Glomerular endothelial cell (primary cell): ENCODE results near the gene FBXW11. TPM values are rescaled to one million over a fixed set of nuclear protein-coding genes. Genes with fewer than 3 reads are reported as not detected.
"Not testable (repeated sequence)": the region's sequence is repeated elsewhere in the genome, so short reads cannot be mapped to it uniquely, and the experiment has no call there.

Source experiments
- DNase-seq: peaks from one replicate; pipeline ENCODE4 v3.0.0-alpha.2; 2011; ENCODE audit warnings: low read depth, low spot score; ENCODE audit errors: extremely low read depth
- total RNA-seq: library from RNA; depleted of rRNA; stranded (reverse); fragments of >200 nt; gene quantifications from 2 replicates; pipeline ENCODE4 v1.2.3, GENCODE V29; 2015

FBXW11 gene
- total RNA-seq, 1 donor from 2014 or later: 53.7 TPM

GRCh38 chr5:171915700-171916099 is 90.7 kb downstream of the FBXW11 start:
- DNase-seq: not testable (repeated sequence)

- no peak for DNase-seq
Observed at GRCh38 chr5:171914726-171915338, 91.6 kb downstream of the FBXW11 start.

GRCh38 chr5:171913987-171914273 is 92.5 kb downstream of the FBXW11 start:
- no peak for DNase-seq

- no peak for DNase-seq
Observed at GRCh38 chr5:171911152-171911551, 95.3 kb downstream of the FBXW11 start.

- DNase-seq: no peak
Observed at GRCh38 chr5:171908638-171909037, 97.8 kb downstream of the FBXW11 start.

- DNase-seq: peak; percentile 48
Observed at GRCh38 chr5:171907725-171908343, 98.6 kb downstream of the FBXW11 start.

GRCh38 chr5:171906703-171907590 is 99.5 kb downstream of the FBXW11 start:
- DNase-seq: no peak

- no peak for DNase-seq
Observed at GRCh38 chr5:171906066-171906570, 100.3 kb downstream of the FBXW11 start.

GRCh38 chr5:171904886-171905285 is 101.6 kb downstream of the FBXW11 start:
- DNase-seq: no peak

GRCh38 chr5:171901764-171902163 is 104.7 kb downstream of the FBXW11 start:
- no peak for DNase-seq

- no peak for DNase-seq
Observed at GRCh38 chr5:171899792-171900191, 106.6 kb downstream of the FBXW11 start.

GRCh38 chr5:171898879-171899278 is 107.6 kb downstream of the FBXW11 start:
- no peak for DNase-seq

GRCh38 chr5:171898386-171898785 is 108.1 kb downstream of the FBXW11 start:
- DNase-seq: no peak

- no peak for DNase-seq
Observed at GRCh38 chr5:171897231-171897630, 109.2 kb downstream of the FBXW11 start.

GRCh38 chr5:171895081-171895480 is 111.4 kb downstream of the FBXW11 start:
- no peak for DNase-seq

GRCh38 chr5:171893290-171893886 is 113.0 kb downstream of the FBXW11 start:
- DNase-seq: no peak

GRCh38 chr5:171891595-171891994 is 114.8 kb downstream of the FBXW11 start:
- DNase-seq: no peak

GRCh38 chr5:171891150-171891549 is 115.3 kb downstream of the FBXW11 start:
- DNase-seq: no peak

- no peak for DNase-seq
Observed at GRCh38 chr5:171888051-171888481, 118.4 kb downstream of the FBXW11 start.

- not testable (repeated sequence) for DNase-seq
Observed at GRCh38 chr5:171886037-171886436, 120.4 kb downstream of the FBXW11 start.

- DNase-seq: no peak
Observed at GRCh38 chr5:171882118-171882517, 124.3 kb downstream of the FBXW11 start.
